NCI-H524 (cell line): ENCODE data around the gene COL10A1.

ENCODE experiments used
- DNase-seq, 2 experiments: peaks; one replicate each; lab custom pipeline; 2025; lab: John Stamatoyannopoulos, UW

The COL10A1 gene

GRCh38 chr6:116083052-116083451, 42.9 kb downstream of the COL10A1 start:
- DNase-seq, result no peak

GRCh38 chr6:116078945-116079344, 47.0 kb downstream of the COL10A1 start:
- no peak for DNase-seq

- DNase-seq, result no peak
These were observed 47.4 kb downstream of the COL10A1 start for GRCh38 chr6:116078522-116078921.

GRCh38 chr6:116074732-116075390, 51.1 kb downstream of the COL10A1 start:
- no peak for DNase-seq

- DNase-seq, result no peak
These were observed 52.0 kb downstream of the COL10A1 start for GRCh38 chr6:116073765-116074440.

GRCh38 chr6:116072368-116072767, 53.6 kb downstream of the COL10A1 start:
- DNase-seq, result no peak

- no peak for DNase-seq
These were observed 55.1 kb downstream of the COL10A1 start for GRCh38 chr6:116070616-116071389.

GRCh38 chr6:116070101-116070500, 55.8 kb downstream of the COL10A1 start:
- no peak for DNase-seq
